ENCODE results near the gene TBCCD1.
"Not testable (repeated sequence)": the region's sequence is repeated elsewhere in the genome, so short reads cannot be mapped to it uniquely, and the experiment has no call there.

TBCCD1 gene

GRCh38 chr3:186551387-186551786 lies 15.8 kb downstream of the TBCCD1 start:
- DNase-seq: no peak

- DNase-seq: no peak
Observed at GRCh38 chr3:186549497-186549896, 17.6 kb downstream of the TBCCD1 start.

DNA sequence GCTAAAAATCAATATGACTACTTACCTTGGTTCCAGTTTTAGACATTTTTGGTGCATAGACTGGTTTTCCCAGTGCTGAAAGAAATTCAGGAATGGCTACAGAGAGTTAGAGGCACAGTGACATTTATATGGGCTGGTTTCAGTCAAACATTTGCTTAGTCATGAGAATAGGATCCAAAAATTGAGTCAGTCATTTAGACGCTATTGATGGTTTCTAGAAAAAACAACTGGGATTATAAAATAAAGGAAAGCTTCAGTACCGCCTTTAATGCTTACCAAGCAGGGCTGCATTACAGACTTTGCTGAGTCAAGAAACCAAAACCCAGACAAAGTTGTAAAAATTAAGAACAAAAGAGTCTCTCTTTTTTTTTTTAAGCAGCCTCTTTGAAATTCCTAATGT lies 22.9 kb downstream of the TBCCD1 start, which contains the start of gene CRYGS:
TSS of gene CRYGS (minus strand) at position 100 of the 400 bp plus-strand sequence. CDS start at position 46, 54 bp downstream.
- DNase-seq: no peak

GRCh38 chr3:186540835-186541226 lies 26.3 kb downstream of the TBCCD1 start:
- peak; percentile 40 for DNase-seq

DNA sequence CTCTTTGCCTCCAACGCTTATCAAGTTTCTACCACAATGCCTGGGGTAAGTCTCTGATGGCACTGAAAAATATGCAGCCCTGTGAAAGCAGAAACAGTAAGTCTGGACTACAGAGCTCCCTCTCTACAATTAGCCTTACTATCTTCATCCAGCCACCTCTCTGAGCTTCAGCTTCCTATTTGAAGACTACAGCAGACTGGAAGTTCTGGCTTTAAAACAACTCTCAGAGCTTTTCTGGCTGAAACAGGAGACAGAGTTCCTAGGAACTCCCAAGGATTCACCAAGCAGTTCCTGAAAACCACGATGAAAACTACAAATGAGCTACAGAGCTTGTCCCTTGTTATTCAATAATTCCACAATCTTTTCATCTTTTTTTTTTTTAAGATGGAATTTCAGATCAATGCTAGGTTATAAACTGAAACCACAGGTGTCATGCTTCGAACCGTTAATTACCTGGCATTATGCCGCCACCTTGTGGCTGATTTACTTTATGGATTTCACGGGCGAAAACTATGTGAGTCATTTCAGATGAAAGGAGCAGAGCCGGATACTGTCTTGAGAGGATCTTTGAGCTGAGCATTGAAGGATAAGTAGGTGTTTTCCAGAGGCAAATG lies 26.8 kb downstream of the TBCCD1 start:
- peak; percentile 79 for DNase-seq

DNA sequence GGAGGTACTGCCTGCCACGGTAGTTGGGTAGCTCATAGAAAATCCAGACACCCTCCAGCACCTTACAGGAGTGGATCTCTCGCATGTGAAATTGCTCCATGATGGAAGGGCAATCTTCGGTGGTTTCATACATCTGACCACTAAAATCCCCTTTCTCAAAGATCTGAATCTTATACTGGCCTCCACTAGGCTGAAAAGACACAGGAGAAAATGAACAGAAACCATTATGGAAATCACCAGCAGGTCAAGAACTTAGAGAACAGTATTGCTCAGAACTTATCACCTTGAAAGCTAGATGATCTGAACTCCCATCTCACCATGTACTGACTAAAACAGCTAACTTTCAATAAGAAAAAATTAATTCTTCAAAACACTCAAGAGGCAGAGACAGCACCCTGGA lies 28.4 kb downstream of the TBCCD1 start:
- DNase-seq: no peak

DNA sequence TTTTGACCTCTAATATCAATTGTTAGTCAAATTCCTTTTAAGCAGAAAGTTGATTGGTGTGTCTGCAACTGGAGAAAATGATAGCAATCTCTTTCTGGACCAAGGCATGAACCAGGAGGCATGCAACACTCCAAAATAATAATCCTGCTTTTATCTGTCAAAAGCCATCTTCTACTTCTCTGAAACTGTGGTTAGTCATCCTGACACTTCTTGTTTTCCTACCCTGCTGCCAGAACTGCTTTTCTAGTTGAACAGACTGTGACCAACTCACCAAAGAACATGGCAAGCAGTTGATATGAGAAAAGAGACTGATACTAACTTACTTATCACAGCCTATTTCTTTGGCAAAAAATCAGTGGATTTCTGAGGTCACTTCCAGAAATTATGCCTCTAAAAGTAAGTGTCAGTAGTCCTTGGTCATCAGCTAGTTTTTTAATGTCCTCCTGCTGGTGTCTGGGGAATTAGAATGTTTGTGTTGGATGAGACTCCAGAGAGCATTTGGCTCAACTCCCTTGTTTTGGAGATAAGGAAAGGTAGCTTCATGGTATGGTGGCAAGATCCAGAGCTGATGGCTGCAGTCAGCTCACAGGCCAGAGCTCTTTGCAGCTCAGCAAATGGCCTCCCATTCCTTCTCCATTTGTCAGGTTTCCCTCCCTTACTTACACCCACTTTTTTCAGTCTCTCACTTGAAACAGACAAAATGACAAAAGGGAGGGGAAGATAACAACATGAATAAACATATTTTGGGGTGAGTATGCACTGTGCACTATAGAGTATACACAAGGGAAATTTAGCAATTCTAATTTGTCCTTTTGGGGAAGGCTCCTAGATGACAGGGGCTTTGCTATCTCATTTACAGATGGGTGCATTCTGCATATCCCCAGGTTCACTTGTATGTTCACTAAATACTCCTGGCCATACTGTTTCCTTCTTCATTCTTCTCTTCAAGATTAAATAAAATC lies 30.0 kb downstream of the TBCCD1 start:
- no peak for DNase-seq

GRCh38 chr3:186534113-186534669 lies 32.9 kb downstream of the TBCCD1 start:
- DNase-seq: no peak

DNA sequence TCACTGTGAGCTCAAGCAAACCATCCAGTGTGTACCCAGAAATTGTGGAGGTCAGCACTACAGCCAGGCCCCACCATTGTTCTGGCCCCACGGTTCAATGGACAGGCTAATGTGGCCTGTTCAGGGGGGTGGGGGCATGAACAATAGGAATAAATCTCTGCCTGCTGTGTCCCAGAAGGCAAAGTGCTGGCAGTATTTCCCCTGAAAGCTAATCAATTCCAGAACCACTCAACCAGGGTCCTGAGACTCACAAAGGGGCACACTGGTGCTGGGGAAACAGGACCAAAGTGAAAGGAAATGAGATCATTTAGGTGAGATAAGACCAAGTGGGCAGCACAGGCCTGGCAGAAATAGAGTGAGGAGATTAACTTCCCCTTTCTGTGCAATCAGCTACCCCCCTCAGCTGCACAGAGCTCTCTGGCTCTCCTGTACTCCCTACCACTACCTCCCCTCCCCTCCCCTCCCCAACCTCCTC lies 34.5 kb downstream of the TBCCD1 start:
- peak; percentile 47 for DNase-seq

- not testable (repeated sequence) for DNase-seq
Observed at GRCh38 chr3:186531694-186532093, 35.4 kb downstream of the TBCCD1 start.

- DNase-seq: no peak
Observed at GRCh38 chr3:186530415-186530814, 36.7 kb downstream of the TBCCD1 start.

GRCh38 chr3:186529201-186529999 lies 37.7 kb downstream of the TBCCD1 start:
- no peak for DNase-seq

DNA sequence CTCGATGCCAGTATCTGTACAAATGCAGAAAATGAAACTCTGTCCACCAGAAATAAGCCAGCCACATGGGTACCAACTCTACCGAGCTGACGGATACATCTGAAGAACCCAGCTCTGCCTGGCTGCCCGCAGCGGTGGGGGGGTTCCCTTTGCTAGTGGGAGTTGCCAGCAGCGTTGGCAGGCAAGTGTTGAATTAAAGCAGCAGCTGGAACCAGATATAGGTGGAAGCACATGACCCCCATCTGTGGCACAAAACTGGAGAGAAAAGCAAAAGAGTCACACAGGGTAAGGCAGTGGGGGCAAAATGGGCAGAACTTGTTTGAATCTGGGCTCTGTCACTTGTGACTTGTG lies 40.9 kb downstream of the TBCCD1 start:
- DNase-seq: no peak

GRCh38 chr3:186525369-186526255 lies 41.5 kb downstream of the TBCCD1 start:
- no peak for DNase-seq

DNA sequence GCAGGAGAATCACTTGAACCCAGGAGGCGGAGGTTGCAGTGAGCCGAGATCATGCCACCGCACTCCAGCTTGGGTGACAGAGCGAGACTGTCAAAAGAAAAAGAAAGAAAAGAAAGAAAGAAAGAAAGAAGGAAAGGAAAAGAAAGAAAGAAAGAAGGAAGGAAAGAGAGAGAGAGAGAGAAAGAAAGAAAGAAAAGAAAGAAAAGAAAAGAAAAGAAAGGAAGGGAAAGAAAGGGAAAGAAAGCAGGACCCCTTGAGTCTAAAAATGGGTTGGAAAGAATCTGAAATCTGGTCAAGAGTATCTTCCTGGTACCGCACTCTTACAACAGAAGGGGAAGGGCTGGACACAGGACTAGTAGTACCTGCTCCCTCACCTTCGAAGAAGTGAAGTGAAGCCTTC lies 42.5 kb downstream of the TBCCD1 start:
- no peak for DNase-seq

DNA sequence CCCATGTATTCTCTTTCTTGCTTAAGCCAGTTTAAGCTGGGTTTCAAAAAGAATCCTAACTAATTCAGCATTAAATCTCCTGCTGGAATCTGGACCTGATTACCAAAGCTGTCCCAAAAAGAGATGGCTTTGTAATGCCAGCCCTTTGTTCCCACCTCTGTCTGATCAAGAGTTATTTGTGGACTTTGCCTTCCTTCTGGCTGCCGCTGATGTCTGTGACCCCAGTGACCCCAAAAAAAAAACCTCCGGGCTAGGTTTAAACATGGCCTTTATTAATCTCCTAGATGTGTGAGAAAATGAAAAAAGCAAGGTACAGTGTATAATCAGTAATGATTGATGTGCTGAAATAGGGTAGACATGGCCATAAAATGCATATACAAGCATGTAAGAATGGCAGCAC lies 43.7 kb downstream of the TBCCD1 start:
- no peak for DNase-seq

DNA sequence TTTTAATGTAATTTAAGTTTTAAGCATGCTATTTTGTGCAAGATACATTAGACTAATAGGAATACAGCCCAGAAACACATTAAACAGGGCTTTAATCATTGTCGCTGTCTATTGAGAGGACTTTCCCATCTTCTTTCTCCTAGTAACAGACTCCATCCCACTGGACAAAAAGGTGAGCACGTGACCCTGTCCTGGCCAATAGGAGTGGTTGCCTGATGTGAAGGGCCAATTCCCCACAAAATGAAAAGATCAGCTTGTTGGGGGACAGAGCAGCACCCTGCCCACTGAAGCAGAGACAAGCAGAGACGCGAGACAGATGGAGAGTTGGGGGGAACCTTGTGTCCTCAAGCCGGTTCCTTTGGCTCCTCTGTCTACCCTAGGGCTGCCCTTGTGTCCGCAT lies 44.1 kb downstream of the TBCCD1 start:
- no peak for DNase-seq

DNA sequence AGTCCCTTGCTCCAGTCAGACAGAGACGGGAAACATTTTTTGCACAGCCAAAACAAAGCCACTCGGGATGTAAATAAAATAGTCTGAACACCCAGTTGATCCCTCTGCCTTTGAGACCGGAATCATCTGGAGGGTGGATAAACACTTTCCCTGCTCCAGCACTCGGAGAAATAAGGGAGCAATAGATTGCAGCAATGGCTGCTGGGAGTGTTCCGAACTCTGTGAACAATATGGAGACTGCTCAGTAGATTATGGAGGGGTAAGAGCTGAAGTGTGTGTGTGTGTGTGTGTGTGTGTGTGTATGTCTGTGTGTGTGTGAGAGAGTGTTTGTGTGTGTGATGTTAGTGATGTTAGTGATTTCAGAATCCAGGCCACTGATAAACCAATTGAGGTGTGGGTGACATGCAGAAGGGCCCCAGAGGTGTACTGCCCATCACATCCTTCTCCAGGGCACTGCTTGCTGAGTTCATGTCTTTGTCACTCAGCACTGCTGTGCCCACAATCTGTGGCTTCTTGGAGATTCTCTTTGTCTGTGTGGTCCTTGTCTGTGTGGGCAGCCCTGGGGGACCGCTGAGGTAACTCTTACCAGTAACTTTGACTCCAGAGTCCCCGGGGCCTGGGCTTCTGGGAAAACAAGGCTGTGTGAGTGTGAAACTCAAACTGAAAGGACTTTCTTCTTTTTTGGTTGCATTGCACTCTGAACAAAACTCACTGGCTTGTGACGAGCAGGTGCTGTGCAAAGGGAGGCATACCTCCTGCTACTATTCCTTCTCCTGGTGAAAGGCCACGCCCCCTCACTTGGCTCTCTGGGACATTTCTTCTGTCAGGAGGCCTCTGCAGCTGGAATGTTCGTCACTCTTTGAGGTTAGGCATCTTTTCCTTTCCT lies 45.9 kb downstream of the TBCCD1 start:
- DNase-seq: no peak

DNA sequence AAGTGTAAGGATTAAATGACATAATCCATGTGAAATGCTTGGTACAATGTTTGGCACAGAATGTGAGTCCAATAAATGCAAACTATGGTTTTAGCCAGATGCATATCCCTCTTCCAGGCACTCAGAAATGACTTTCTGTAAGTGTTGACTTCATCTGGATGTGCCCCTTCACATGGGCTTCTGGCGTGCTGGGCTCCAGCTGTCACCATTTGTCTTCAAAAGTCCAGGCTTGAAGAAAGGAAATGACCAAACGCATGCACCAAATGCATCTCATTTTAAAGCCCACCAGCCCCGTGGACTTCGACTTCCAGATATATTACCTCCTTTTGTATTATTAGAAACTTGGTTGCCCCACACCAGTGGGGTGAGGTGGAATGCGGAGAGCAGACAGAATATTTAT lies 46.7 kb downstream of the TBCCD1 start:
- DNase-seq: no peak

GRCh38 chr3:186519021-186519658 lies 48.0 kb downstream of the TBCCD1 start:
- no peak for DNase-seq

Data from kidney glomerular epithelial cell (primary cell).